ENCODE measurements around the gene ZER1.
A peak's percentile ranks its signal among the peaks of the same experiment; 100 is the strongest.

Gene ZER1

DNA sequence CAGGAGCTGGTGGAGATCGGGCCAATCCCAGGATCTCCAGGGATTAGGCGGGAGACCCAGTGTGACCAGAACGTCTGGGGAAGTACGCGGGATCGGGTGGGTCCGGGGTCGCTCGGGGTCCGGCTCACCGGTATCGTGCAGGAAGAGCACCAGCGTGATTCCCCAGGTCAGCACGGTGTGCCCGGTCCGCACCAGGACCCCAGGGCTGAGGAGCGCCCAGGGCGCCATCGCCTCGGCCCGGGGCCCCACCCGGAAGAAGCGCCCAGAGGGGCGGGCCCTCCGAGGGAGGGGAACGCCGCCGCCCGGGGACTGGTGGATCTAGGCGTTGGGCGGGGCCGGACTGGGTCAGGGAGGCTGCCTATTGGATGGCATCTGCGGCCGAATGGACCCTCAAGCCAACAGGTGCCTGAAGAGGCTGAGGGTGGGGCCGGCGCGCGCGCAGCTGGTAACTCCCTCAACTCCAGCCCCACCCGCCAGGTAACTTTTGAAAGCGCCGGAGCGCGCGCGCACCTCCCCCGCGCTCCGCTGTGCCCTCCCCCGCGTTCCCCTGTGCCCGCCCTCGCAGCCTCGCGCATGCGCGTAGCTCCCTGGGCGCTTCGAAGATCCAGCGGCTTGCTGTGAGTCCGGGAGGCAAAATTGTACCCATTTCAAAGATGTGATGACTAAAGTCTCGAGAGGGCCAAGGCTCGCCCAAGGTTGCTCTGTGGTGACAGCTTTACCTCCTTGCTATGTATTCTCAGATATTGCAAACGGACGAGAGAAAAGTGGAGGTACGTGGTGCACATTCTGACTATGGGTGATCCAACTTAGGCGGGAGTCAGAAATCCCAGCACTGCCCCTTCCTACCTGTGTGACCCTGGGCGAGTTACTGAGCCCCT is 47.6 kb downstream of the ZER1 start, which contains the start of gene ZDHHC12:
Gene ZDHHC12, minus strand, starts transcription at position 262 of the 878 bp plus-strand sequence. Its CDS starts 34 bp downstream, at position 228.
- in situ Hi-C loops (cut with MboI; ENCODE audit: low sequenced_read_pairs, unreplicated experiment), result no loop called here
- no peak for TF ChIP-seq CTCF (IDR thresholded peaks at IDR 0.05; ENCODE audit: borderline replicate concordance, control extremely low read depth, extremely low read depth, insufficient read depth, missing control alignments)
- DNase-seq (ENCODE audit: low spot score), result peak; percentile 100

DNA sequence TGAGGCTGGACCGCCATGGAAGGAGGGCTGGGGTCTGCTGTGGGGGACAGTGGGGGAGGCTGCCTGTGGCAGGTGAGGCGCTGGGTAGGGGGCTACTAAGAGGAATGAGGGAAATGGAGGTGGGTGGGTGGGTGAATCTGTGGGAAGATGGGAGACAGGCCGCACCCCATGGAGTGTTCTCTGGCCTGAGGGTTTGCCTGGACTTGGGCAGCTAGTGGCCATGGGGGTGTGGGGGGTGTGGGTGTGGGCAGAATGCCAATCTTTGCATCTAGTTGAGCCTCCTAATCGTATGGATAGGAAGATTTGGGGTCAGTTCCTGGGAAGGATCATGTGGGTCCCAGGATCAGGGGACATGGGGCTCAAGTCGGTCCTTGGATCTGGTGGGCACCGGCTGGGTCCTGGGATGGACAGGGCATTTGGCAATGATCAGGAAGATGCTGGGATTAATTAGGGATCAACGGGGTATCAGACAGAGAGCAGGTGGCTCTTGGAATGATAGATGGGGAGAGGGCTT is 48.3 kb downstream of the ZER1 start:
- no peak for DNase-seq (ENCODE audit: low spot score)
- TF ChIP-seq CTCF (IDR thresholded peaks at IDR 0.05; ENCODE audit: borderline replicate concordance, control extremely low read depth, extremely low read depth, insufficient read depth, missing control alignments), result no peak
- in situ Hi-C loops (cut with MboI; ENCODE audit: low sequenced_read_pairs, unreplicated experiment), result no loop called here

GRCh38 chr9:128722380-128723351 is 49.1 kb downstream of the ZER1 start:
- in situ Hi-C loops (cut with MboI; ENCODE audit: low sequenced_read_pairs, unreplicated experiment), result no loop called here

DNA sequence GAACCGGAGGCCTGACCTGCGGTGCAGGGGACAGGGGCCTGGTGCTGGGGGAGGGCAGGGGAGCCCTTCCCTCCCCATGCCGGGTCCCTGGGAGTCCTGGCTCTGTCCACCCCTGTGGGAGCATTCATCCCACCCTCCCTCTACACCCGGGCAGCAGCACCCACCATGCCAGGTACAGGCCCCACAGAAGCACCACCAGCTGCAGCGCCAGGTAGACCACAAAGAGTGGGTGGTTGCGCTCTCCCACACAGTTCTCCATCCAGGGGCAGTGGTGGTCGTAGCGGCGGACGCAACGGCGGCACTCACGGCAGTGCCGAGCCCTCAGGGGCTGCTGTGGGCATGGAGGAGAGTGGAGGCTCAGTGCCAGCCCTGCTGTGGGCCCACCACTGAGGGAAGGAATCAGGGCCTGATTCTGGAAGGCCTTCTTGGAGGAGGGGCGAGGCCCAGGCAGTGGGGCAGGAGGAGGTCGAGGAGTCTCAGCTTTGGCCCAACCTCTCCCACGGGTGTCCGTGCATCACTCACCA is 50.2 kb downstream of the ZER1 start:
- DNase-seq (ENCODE audit: low spot score), result no peak
- no peak for TF ChIP-seq CTCF (IDR thresholded peaks at IDR 0.05; ENCODE audit: borderline replicate concordance, control extremely low read depth, extremely low read depth, insufficient read depth, missing control alignments)
- in situ Hi-C loops (cut with MboI; ENCODE audit: low sequenced_read_pairs, unreplicated experiment), result no loop called here

More at GRCh38 chr9:128722380-128723351, 49.1 kb downstream of the ZER1 start:
- no peak for DNase-seq (ENCODE audit: low spot score)
- TF ChIP-seq CTCF (IDR thresholded peaks at IDR 0.05; ENCODE audit: borderline replicate concordance, control extremely low read depth, extremely low read depth, insufficient read depth, missing control alignments), result no peak

DNA sequence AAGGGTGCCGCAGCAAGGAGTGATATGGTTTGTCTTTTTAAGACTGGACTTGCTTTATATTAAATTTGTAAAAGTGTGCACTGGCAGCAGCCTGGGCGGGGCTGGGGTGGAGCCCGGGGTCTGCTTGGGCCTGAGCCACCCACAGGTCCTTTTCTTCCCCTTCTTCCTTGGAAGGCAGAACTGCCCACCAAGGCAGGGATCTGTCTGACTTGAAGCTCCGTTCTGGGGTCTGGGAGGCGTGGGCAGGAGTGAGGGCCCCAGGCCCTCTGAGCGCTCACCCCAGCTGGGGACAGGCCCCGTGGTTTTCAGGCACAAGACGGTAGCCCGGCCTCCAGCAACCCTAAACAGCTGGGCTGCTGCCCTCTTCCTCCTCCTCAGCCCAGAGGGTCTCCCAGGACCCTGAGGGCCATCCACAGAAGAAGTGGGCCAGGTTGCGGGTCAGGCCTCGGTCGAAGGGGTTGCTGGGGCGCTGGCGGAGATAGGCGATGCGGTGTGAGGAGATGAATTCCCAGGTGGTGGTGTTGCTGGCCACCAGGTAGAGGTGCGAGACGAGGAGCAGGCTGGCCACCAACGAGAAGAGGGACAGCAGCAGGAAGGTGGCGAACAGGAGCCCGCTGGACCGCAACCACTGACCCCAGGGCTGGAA is 50.8 kb downstream of the ZER1 start:
- in situ Hi-C loops (cut with MboI; ENCODE audit: low sequenced_read_pairs, unreplicated experiment), result no loop called here
- DNase-seq (ENCODE audit: low spot score), result no peak
- no peak for TF ChIP-seq CTCF (IDR thresholded peaks at IDR 0.05; ENCODE audit: borderline replicate concordance, control extremely low read depth, extremely low read depth, insufficient read depth, missing control alignments)
